ENCODE data around the gene BMPR1B. TPM values are rescaled to one million over a fixed set of nuclear protein-coding genes. Genes with fewer than 3 reads are reported as not detected.

The BMPR1B gene
- total RNA-seq, 1 experiment from 2014 or later, result 0.35 TPM

- Histone ChIP-seq H4K5ac (ENCODE audit: insufficient read length, low read depth, low read length) (no peak overlapping the region), H2AK5ac (ENCODE audit: insufficient read length, low read length) (no peak overlapping the region), H3K23me2 (ENCODE audit: insufficient read length, low read depth, low read length, poor library complexity, severe bottlenecking) (no peaks in the 10 kb centered on the region), H3T11ph (ENCODE audit: low read length) (no peak overlapping the region), H3K9me3 (ENCODE audit: control insufficient read depth, low read depth, low read length) (no peaks in the 10 kb centered on the region), H3K4ac (ENCODE audit: low read depth, low read length) (no peak overlapping the region), H3K23ac (ENCODE audit: insufficient read length, low read depth, low read length) (no peak overlapping the region), H2BK15ac (ENCODE audit: low read depth, low read length) (no peak overlapping the region), H3K9ac (ENCODE audit: extremely low read depth, insufficient read length, low read length) (no peak overlapping the region), H3K79me2 (ENCODE audit: insufficient read depth, low read length) (no peaks in the 10 kb centered on the region), H3K79me1 (ENCODE audit: insufficient read depth, low read depth, low read length, poor library complexity, severe bottlenecking) (no peaks in the 10 kb centered on the region), H2AFZ (ENCODE audit: low read length) (no peak overlapping the region), H3K18ac (ENCODE audit: insufficient read length, low read depth, low read length) (no peak overlapping the region), H4K8ac (replicated peaks; ENCODE audit: insufficient read length, low read depth, low read length) (no peak overlapping the region), H4K91ac (ENCODE audit: insufficient read length, low read depth, low read length) (no peak overlapping the region), H3K27me3 (ENCODE audit: insufficient read depth, low read length) (no peaks in the 10 kb centered on the region), H4K20me1 (ENCODE audit: control insufficient read depth, insufficient read depth, insufficient read length) (no peaks in the 10 kb centered on the region), H3K14ac (ENCODE audit: insufficient read depth, low read length) (no peak overlapping the region), H2BK120ac (ENCODE audit: low read depth, low read length, poor library complexity, severe bottlenecking) (no peak overlapping the region), H2BK20ac (ENCODE audit: low read depth, low read length, poor library complexity, severe bottlenecking) (no peak overlapping the region), H3K56ac (ENCODE audit: insufficient read length, low read depth, low read length) (no peak overlapping the region), H3K27ac (ENCODE audit: insufficient read length, low read depth, low read length) (no peak overlapping the region), H2BK5ac (ENCODE audit: insufficient read length, low read length) (no peak overlapping the region), H2BK12ac (ENCODE audit: insufficient read length, low read depth, low read length) (no peak overlapping the region), H3K4me1 (ENCODE audit: insufficient read depth, low read length) (no peaks in the 10 kb centered on the region), H3K4me2 (ENCODE audit: insufficient read depth, insufficient read length, low read length) (no peak overlapping the region)
- DNase-seq, result no peak
- Mint-ChIP-seq H3K4me1 (peaks cover 18 to 21% of the 10 kb centered on the region in 2 experiments), H3K4me3 (no peak overlapping the region), H3K27me3 (ENCODE audit: low read depth) (no peaks in the 10 kb centered on the region; the same call in 1 of the 2 replicates), H3K9me3 (no peaks in the 10 kb centered on the region), H3K36me3 (ENCODE audit: insufficient read depth in 1 of 3, low read depth in 3 of 3) (no peaks in the 10 kb centered on the region), H3K27ac (no peak overlapping the region; a peak in 1 of 7 replicates)
- no peak for TF ChIP-seq CTCF (conservative IDR thresholded peaks at IDR 0.05)
- WGBS (ENCODE audit: extremely low coverage, insufficient read length, low lambda C conversion rate), result no CpG with 5 or more reads among the region's 1 CpG
These were observed 169.9 kb downstream of the BMPR1B start for GRCh38 chr4:94927696-94928095.

Data from H9 (cell line).